ENCODE data around the gene PTPMT1.

Gene PTPMT1

DNA sequence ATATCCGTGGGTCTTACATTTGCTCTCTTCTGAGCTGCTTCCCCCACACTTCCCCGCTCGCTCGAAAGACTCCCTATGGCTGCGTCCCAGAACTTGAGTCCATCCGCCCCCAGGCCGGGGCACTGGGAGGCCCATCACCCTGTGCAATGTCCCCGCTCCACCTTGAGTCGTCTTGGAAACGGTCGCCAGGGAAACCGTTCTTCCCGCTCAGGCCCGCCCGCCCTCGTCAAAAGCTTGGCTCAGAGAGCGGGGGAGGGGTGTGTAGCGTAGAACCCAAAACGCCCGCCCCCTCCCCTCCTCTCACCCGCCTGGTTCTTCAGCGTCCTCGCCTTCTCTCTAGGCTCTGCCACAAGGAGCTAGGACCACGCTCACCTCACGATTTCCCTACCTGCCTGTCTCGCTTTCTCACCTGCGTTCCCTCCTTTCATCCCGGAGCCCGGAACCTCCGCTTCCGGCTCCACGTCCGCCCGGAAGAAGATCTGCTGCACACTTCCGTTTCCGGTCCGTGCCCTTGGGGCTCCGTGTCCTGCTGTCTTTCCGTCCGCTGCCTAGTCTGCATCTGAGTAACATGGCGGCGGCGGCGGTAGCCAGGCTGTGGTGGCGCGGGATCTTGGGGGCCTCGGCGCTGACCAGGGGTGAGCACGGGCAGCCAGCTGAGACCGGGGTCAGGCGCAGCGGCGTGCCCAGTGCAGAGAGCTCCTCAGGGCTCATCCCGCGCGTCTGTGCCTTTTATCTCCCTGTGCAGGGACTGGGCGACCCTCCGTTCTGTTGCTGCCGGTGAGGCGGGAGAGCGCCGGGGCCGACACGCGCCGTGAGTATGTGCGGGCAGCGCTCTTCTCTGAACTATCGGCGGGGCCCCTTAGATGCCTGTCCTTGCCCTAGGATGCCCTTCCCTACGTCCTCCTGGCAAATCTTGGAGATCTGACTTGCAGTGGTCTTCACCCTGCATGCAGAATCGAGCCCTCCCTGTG, 13.4 kb downstream of the PTPMT1 start, which contains the start of the genes KBTBD4 and NDUFS3:
KBTBD4 (minus strand) TSS at position 447 of the 971 bp plus-strand sequence; CDS start at position 428, 19 bp downstream.
NDUFS3 (plus strand) TSS at position 551 of the 971 bp plus-strand sequence; CDS start at position 569, 18 bp downstream.
- DNase-seq (ENCODE audit: low read depth in 3 of 3): peak; percentile 79 to 80 (median 80)

DNA sequence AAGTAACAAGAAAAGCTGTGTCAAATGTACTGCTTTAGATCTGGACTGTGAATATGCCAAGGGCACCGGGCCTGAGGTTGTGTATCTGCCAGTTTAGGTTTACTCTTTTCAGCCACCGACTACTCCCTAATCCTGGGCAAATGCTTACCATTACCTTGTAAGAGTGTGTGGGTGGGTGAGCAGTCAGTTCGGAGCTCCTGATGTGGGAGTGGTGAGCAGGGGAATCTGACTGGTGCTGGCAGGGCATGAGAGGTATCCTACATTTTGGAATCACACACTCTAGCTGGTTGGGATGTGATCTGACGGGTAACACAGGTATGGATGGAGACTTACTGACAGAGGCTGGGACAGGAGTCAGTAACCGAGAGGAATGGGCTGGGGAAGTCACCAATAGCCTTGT, 18.4 kb downstream of the PTPMT1 start:
- no peak for DNase-seq (ENCODE audit: low read depth in 3 of 3)

DNA sequence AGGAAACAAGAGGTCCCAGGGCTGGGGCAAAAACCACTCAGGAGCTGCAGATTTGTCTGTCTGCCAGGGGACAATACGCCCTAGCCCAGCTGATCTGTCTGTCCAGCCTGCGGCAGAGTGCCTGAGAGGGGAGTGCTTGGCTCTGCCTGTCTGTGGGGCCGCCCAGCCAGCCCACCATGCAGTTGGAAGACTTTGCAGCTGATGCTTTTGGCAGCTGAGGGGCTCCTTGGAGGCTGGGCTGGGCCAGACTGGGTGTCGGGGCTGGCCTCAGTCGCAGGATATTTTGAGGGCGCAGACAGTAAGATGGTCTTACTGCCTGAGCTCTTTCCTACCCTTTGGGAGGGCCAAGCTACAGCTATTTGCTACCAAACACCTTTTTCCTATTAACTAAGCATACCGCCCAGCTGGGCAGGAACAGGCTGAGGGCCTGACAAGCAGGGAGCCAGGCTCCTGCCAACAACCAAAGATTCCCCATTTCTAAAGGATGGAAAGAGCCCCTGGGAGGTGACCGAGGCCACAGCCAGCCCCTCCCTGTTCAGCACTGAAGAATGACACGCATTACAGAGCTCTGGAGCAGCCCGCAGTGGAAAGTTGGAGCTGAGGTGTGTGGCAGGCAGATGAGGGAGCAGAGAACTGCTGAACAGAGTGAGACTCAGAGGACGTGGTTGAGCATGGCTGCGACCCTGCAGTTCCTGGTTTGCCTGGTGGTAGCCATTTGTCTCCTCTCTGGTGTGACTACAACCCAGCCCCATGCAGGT, 20.9 kb downstream of the PTPMT1 start, which contains the start of gene FAM180B:
FAM180B (plus strand) TSS at position 581 of the 758 bp plus-strand sequence; CDS start at position 672, 91 bp downstream.
- DNase-seq (ENCODE audit: low read depth in 3 of 3): no peak

DNA sequence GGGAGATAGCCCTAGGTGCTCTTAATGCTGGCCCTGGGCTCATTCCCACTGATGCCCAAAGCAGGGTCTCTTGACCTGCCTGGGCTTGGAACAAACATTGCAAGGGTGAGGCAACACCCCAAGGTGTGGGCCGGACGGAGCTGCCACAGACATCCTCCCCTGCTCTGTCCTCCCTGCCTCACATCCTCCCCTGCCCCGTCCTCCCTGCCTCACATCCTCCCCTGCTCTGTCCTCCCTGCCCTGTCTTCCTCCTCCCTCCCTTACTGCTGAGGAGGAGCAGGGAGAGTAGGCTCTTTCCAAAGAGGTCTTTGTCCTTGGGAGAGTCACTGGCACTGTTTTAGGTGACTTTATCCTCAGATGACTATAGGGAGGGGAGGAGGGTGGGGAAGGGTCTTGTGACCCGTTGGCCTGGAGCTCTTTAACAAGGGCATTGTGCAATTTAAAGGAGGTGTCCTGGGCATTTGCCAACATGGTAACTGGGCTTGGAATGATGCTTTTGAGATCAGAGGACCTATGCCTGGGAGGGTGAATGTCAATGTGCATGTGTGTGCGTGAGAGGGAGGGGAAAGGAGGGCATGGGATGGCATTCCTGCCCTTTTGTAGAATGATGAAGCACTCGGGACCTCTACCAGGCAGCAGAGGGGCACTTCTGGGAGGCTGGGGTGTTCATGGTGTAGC, 21.8 kb downstream of the PTPMT1 start:
- no peak for DNase-seq (ENCODE audit: low read depth in 3 of 3)

DNA sequence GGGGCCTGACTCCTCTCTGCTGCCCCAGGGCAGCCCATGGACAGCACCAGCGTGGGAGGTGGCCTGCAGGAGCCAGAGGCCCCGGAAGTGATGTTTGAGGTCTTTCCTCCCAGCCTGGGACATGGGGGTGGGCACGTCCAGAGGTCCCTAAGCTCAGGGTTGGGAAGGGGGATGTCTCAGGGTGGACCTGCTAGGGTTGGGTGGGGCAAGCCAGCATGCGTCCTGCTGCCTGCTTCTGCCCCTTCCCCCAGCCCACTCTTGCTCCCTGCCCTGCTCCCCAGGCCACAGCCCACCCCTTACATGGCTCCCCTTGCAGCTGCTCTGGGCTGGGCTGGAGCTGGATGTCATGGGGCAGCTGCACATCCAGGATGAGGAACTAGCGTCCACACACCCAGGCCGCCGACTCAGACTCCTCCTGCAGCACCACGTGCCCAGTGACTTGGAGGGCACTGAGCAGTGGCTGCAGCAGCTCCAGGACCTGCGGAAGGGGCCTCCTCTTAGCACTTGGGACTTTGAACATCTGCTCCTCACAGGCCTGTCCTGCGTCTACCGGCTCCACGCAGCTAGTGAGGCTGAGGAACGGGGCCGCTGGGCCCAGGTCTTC, 22.4 kb downstream of the PTPMT1 start:
- DNase-seq (ENCODE audit: low read depth in 3 of 3): no peak

DNA sequence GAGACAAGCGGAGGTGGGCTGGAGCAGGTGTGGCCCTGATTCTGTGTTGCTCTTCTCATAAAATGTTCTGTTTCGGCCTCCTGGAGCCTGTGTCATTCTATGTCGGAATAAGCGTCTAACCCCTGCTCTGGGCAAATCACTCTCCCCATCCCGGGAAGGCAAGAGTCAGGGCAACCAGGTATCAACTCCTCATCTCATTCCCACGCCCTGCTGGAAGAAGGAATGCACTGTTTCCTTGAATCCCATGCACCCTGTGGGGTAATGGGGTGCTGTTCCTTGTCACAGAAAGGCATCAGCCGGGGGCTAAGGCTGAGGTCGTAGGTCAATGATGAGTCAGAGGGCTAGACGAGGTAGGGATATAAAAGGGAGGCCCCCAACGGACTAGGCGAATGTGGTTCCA, 23.7 kb downstream of the PTPMT1 start:
- no peak for DNase-seq (ENCODE audit: low read depth in 3 of 3)

DNA sequence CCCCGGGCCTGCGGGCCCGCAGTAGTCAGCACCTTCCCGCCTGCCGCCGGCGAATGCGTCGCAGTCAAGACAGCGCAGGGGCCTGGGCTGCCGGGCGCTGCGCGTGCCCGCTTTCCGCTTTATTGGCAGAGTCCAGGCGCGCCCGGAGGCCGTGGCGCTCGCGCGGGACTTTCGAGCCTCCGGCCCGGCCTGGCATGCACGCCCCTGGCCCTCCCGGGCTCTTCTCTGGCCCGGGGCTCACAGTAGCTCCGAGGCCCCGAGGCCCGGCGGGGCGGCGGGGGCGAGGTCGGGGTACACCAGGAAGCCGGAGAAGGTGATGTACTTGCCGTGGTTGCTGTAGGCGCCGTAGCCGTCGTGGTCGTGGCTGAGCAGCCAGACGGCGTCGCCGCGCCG, 24.2 kb downstream of the PTPMT1 start:
- DNase-seq (ENCODE audit: low read depth in 3 of 3): no peak

DNA sequence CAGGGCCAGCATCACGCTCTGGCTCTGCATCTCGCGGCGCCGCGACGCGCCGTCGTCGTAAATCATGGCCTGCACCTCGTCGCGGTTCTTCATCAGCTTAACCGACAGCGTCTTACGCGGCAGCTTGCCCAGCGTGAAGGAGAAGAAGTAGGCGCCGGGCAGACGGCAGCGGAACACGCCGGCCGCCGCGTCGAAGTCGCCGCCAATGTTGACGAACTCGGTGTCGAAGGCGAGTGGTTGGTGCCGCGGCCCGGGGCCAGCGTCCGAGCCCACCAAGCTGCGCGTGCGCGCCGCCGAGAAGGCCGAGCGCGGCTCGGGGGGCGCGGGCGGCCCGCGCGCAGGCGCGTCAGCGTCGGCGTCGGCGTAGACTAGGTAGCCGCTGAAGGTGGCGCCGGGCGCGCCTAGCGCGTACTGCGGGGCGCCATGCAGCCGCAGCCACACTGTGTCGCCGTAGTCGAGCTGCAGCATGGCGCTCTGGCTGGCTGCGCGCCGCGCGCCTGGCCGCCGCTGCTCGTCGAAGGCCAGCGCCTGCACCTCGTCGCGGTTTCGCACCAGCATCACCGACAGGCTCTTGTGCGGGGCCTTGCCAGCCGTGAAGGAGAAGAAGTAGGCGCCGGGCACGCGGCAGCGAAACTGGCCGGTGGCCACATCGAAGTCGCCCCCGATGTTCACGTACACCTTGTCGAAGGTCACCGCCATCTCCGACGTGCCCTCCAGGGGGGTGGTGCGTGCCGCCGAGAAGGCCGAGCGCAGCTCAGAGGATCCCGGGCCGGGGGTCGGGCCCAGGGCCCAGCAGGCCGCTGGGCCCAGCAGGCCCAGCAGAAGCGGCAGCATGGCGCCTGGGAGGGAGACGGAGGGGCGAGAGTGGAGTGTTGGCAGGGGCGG, 24.8 kb downstream of the PTPMT1 start:
- no peak for DNase-seq (ENCODE audit: low read depth in 3 of 3)

DNA sequence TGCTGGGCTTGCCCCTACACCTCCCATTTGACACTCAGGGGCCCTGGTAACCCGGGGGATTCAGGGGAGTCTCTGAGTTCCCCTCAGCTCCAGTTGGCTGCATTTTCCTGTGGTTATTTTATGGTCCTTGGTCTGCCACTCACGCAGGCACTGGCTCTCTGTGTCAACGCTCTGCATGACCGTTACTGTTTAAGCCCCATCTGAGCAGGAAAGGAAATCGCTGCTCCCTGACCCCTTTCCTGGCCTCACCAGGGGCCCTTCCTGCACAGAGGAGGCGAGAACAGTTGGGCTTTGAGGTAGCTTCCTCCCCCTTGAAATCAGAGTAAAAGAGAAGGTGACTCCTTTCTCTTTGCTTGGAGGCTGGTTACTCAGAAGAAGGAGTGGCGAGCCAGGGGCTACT, 26.4 kb downstream of the PTPMT1 start:
- no peak for DNase-seq (ENCODE audit: low read depth in 3 of 3)

DNA sequence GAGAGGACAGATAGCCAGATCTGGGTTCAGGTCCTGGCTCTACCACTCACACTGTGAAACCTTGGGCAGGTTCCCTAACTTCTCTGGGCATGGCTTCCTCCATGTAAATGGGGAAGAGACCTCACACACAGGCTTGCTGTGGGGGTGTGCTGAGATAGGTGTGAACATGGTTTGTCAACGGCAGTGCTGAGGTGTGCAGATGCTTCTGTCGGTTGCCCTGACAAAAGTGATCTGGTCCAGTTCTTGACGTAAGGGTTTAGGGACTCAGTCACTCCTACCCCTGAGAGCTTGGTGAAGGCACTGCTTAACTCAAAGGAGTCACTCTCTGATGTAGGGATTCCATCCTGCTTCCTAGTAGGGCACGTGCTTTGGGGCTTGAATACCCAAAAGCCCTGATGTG, 26.9 kb downstream of the PTPMT1 start:
- no peak for DNase-seq (ENCODE audit: low read depth in 3 of 3)

DNA sequence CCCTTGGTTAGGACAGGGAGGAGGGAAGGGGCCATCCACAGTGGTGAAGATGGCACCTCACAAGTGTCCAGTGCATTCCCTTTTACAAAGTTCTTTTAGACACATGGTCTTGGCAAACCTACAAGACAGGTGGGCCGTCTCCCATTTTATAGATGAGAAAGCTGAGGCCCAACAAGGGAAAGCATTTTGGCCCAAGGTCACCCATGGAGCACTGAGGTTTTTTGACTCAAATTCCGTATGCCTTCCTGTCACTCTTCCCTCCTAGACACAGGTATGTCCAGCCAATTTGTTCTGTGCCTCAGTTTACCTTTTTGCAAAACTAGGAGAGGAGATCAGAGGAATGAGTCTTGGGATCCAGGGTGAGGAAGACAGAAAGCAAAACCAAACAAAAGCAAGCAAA, 27.6 kb downstream of the PTPMT1 start:
- DNase-seq (ENCODE audit: low read depth in 3 of 3): no peak

DNA sequence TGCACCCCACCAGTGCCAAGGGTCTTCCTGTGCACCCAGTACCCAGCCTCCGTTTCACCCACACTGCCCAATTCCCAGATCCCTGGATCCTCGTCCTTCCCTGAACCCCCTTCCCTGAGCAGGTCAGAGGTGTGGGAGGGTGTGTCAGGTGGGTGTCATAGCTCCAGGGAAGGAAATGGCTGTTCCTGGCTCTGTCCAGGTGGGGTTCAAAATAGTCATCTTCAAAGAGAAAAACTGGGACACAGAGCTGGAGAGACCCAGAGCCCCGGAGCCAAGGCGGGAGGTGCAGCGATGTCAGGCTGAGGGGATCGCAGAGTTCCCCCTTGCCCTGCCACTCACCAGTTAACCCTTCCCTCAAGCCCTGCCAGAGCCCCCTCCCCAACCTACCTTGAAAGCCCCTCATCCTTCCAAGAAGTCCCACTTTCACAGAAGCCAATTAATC, 28.1 kb downstream of the PTPMT1 start:
- no peak for DNase-seq (ENCODE audit: low read depth in 3 of 3)

DNA sequence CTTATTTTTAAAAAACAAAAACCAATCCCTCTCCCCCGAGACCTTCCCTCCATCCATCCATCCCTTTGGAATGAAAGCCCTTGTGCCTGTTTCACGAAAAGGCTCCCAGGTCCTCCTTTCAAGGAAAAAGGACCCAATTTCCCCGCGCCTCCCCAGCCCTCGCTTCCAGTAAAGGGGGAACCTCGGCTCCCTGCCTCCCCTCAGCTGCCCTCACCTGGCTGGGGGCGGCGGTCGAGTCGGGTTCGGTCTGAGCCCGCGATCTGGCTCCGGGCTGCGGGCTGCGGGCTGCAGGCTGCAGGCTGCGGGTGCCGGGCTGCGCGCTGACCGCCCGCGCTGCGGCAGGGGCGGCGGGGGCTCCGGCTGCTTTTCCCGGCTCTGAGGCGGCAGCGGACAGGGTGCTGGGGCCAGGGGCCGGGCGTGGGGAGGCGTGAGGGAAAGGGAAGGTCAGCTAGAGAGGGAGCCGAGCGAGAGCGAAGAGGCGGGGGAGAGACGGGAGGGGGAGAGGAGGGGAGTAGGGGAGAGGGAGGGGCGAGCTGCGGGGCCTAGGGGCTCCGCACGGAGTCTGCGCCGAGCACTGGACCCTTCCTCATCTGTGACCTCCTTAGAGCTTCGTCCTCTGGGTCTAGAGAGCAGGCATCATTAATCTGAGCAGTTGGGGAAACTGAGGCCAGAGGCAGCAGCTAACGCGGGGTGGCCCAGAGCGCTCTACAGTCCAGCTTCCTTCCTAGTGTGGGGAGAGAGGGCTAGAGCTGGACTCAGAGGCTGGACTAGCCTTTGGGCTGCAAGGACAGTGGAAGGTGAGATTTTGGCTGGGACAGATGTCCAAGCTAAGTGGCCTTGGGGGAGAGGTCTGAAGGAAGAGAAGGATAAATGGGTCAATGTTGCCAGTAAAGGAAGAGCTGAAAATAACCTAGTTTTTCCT, 28.8 kb downstream of the PTPMT1 start, which contains the start of gene C1QTNF4:
C1QTNF4 (minus strand) TSS at position 478 of the 922 bp plus-strand sequence. CDS start 3,601 bp downstream, outside the sequence.
- DNase-seq (ENCODE audit: low read depth in 3 of 3): no peak

DNA sequence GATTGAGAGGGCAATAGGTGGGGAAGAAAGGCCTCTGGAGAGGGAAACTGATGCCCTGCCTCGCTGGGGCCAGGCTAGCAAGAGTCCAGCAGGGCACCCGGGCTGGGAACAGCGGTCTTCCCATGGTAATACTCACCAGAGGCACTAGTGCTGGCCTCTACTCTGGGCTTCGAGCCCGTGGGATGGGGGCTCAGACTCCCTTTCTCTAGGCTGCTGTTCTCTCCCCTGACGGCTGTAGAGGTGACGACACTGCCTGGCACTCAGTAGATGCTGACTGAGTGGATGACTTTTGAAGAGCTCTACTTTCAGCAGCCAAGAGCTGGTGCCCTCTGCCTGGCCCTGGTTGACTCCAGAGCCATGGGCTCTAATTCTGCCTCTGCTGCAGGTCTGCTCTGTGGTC, 29.6 kb downstream of the PTPMT1 start:
- no peak for DNase-seq (ENCODE audit: low read depth in 3 of 3)

DNA sequence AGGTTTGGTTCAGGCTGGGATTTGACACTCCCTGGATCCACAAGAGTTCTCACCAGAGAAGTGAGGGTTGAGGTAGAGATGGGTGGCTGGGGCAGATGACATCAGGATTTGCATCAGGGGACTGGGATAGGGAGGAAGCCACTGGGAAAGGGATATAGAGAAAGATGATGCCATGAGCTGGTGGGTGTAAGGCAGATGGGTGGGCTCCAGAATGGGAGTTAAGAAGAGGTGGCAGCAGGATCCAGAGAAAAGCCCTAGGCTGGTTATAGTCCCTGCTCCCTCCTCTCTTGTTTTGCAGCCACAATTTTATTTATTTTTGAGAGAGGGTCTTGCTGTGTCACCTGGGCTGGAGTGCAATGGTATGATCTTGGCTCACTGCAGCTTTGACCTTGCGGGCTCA, 30.6 kb downstream of the PTPMT1 start:
- DNase-seq (ENCODE audit: low read depth in 3 of 3): no peak

DNA sequence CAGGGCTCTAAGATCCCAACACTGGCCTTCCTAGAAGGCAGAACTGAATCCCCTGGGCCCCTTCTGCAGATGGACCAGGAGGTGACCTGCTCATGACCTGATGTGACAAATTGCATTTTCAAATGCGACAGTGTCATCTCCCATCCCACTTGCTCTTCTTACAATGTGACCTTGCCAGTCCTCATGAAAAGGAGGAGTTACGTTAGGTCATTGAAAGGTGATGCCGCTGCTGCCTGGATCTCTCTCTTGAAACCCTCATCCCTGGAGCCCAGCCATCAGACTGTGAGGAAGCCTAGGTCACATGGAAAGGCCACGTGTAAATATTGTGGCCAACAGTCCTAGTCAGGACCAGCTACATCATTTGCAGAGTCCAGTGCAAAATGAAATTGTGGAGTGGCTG, 34.5 kb downstream of the PTPMT1 start:
- DNase-seq (ENCODE audit: low read depth in 3 of 3): no peak

DNA sequence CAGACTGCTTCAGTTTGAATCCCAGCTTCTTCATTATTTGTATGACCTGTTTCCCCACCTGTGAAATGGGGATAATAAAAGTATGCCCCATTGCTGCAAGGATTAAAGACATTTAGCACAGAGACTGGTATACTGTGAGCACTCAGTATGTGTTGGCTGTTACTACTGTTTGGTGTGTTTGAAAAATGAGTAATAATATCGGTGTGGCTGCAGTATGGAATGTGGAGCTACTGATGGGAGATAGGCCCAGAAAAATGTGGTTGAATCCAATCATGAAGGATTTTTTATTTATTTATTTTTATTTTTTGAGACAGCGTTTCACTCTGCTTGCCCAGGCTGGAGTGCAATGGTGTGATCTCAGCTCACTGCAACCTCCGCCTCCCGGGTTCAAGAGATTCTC, 37.9 kb downstream of the PTPMT1 start:
- no peak for DNase-seq (ENCODE audit: low read depth in 3 of 3)

DNA sequence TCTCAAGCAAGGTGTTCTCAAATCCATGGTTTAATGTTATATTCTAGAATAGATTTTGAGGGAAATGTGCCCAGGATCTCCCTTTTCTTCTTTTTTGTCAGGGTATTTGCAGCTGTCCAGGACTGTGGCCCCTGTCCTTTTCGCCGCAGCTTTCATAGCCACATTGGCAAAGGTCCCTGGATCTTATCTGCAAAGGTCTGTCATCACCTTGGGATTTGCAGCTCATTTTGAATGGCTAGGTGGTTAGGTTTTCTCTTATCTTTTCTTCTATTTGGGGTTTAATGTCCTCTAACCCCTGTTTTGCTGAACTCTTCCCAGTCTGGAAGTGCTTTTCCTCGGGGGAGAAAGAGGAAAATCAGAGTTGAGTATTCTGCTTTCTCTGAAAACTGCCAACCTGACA, 40.5 kb downstream of the PTPMT1 start:
- no peak for DNase-seq (ENCODE audit: low read depth in 3 of 3)

DNA sequence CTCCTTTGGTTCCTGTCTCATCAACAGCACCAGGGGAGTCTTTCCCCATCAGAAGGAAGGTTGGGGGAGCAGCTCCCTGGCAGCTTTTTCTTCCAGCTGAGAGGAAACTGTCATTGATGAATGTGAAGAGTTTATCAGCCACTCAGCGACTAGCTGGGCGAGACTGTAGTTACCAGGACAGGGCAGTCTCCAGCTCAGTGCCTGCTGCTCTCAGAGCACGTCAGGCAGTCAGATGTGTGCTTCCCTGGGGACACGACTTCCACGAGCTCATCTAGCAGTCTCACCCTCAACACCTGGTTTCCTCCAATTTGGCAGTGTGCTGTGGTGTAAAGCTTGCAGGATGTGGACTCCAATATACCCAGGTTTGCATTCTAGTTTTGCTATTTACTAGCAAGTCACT, 41.3 kb downstream of the PTPMT1 start:
- no peak for DNase-seq (ENCODE audit: low read depth in 3 of 3)
